Calu3 (cell line): Measurements from ENCODE around the gene DSCAM. TPM values are rescaled to one million over a fixed set of nuclear protein-coding genes. Genes with fewer than 3 reads are reported as not detected.

Experiments used
- BruUV-seq: library from RNA; stranded (reverse); fragments of 400-500 nt; replicated peaks from 2 replicates; lab custom pipeline; 2021; lab: Mats Ljungman, UMichigan
- CTCF ChIA-PET: fragments of 300-600 bp; sonication (Branson Sonifier 250); formaldehyde crosslinking; loops from one replicate; lab custom pipeline; 2022; ENCODE audit warnings: antibody characterized with exemption; lab: Charles Lee
- DNase-seq: peaks from one replicate; pipeline ENCODE4 v3.0.0; 2022
- H3K27ac Mint-ChIP-seq: one replicate; pipeline ENCODE4 v1.8.0; 2022; ENCODE audit warnings: mixed read lengths; ENCODE audit not compliant: unreplicated experiment
- H3K27me3 Mint-ChIP-seq: one replicate; pipeline ENCODE4 v1.8.0; 2022; ENCODE audit warnings: mixed read lengths; ENCODE audit not compliant: unreplicated experiment
- H3K36me3 Mint-ChIP-seq: one replicate; pipeline ENCODE4 v1.8.0; 2022; ENCODE audit warnings: mild to moderate bottlenecking, moderate library complexity, mixed read lengths; ENCODE audit not compliant: insufficient read depth, unreplicated experiment
- H3K4me1 Mint-ChIP-seq: one replicate; pipeline ENCODE4 v1.8.0; 2022; ENCODE audit warnings: mild to moderate bottlenecking, low read depth, mixed read lengths; ENCODE audit not compliant: unreplicated experiment
- H3K4me3 Mint-ChIP-seq: one replicate; pipeline ENCODE4 v1.8.0; 2022; ENCODE audit warnings: mild to moderate bottlenecking, low read depth, moderate library complexity, mixed read lengths; ENCODE audit not compliant: unreplicated experiment
- H3K9me3 Mint-ChIP-seq: one replicate; pipeline ENCODE4 v1.8.0; 2022; ENCODE audit warnings: low read depth, mixed read lengths; ENCODE audit not compliant: unreplicated experiment
- CTCF ChIP-seq: fragments of 200-600 bp; IDR thresholded peaks from one replicate; pipeline ENCODE4 v1.8.0; 2022; ENCODE audit warnings: antibody characterized with exemption; ENCODE audit not compliant: unreplicated experiment
- intact Hi-C: fragments of 100-400 bp; cut with micrococcal nuclease; formaldehyde crosslinking; loops from one replicate; pipeline ENCODE4 v1.10.0; 2022; ENCODE audit not compliant: unreplicated experiment
- total RNA-seq: library from RNA; stranded (reverse); gene quantifications from 2 replicates; pipeline ENCODE4 v1.2.3, GENCODE V29; 2022

Gene DSCAM
- total RNA-seq, 1 experiment from 2014 or later: not detected

GRCh38 chr21:40832316-40832715, 14.6 kb downstream of the DSCAM start:
- TF ChIP-seq CTCF: no peak
- no peak for DNase-seq
- no peaks in the 10 kb centered on the region for H3K27me3 Mint-ChIP-seq
- H3K4me1 Mint-ChIP-seq: no peaks in the 10 kb centered on the region
- no peaks in the 10 kb centered on the region for H3K36me3 Mint-ChIP-seq
- CTCF ChIA-PET: no interaction called here
- intact Hi-C loops: no loop called here
- no TSS peak for BruUV-seq
- H3K4me3 Mint-ChIP-seq: no peak overlapping the region
- no peak overlapping the region for H3K27ac Mint-ChIP-seq
- H3K9me3 Mint-ChIP-seq: peaks cover 9% of the 10 kb centered on the region

GRCh38 chr21:40830836-40831235, 16.1 kb downstream of the DSCAM start:
- H3K9me3 Mint-ChIP-seq: peaks cover 15% of the 10 kb centered on the region
- H3K4me3 Mint-ChIP-seq: no peak overlapping the region
- no peak overlapping the region for H3K27ac Mint-ChIP-seq
- intact Hi-C loops: no loop called here
- no peaks in the 10 kb centered on the region for H3K4me1 Mint-ChIP-seq
- DNase-seq: no peak
- H3K36me3 Mint-ChIP-seq: no peaks in the 10 kb centered on the region
- TF ChIP-seq CTCF: no peak
- no peaks in the 10 kb centered on the region for H3K27me3 Mint-ChIP-seq
- CTCF ChIA-PET: no interaction called here
- BruUV-seq: no TSS peak

- Mint-ChIP-seq H3K27ac (no peak overlapping the region), H3K9me3 (peaks cover 16% of the 10 kb centered on the region), H3K36me3 (no peaks in the 10 kb centered on the region), H3K27me3 (no peaks in the 10 kb centered on the region), H3K4me3 (no peak overlapping the region), H3K4me1 (no peaks in the 10 kb centered on the region)
- no TSS peak for BruUV-seq
- no peak for TF ChIP-seq CTCF
- intact Hi-C loops: no loop called here
- CTCF ChIA-PET: no interaction called here
- no peak for DNase-seq
Observed at GRCh38 chr21:40829791-40830190, 17.2 kb downstream of the DSCAM start.

GRCh38 chr21:40829308-40829707, 17.6 kb downstream of the DSCAM start:
- DNase-seq: no peak
- H3K4me3 Mint-ChIP-seq: no peak overlapping the region
- TF ChIP-seq CTCF: no peak
- BruUV-seq: no TSS peak
- CTCF ChIA-PET: no interaction called here
- intact Hi-C loops: no loop called here
- no peaks in the 10 kb centered on the region for H3K27me3 Mint-ChIP-seq
- H3K9me3 Mint-ChIP-seq: peaks cover 18% of the 10 kb centered on the region
- H3K4me1 Mint-ChIP-seq: no peaks in the 10 kb centered on the region
- no peak overlapping the region for H3K27ac Mint-ChIP-seq
- H3K36me3 Mint-ChIP-seq: no peaks in the 10 kb centered on the region
